Activated effector memory CD4-positive, alpha-beta T cell treated with anti-CD3 and anti-CD28 coated beads, Interleukin-2, amount 50 U/mL, for 16 hours (primary cell): Measurements from ENCODE around the gene SF3B3.

ENCODE experiments used
- DNase-seq: peaks from one replicate; pipeline ENCODE4 v3.0.0-alpha.2; 2020

SF3B3 gene

GRCh38 chr16:70523743-70524398, at the start of gene SF3B3:
SF3B3 (plus strand) TSS chr16:70523816; CDS start chr16:70526657, 2,841 bp downstream.
- peak; percentile 89 for DNase-seq

GRCh38 chr16:70474320-70475053, 49.1 kb upstream of the SF3B3 start:
- no peak for DNase-seq

GRCh38 chr16:70475054-70475871, 48.4 kb upstream of the SF3B3 start:
- no peak for DNase-seq

DNA sequence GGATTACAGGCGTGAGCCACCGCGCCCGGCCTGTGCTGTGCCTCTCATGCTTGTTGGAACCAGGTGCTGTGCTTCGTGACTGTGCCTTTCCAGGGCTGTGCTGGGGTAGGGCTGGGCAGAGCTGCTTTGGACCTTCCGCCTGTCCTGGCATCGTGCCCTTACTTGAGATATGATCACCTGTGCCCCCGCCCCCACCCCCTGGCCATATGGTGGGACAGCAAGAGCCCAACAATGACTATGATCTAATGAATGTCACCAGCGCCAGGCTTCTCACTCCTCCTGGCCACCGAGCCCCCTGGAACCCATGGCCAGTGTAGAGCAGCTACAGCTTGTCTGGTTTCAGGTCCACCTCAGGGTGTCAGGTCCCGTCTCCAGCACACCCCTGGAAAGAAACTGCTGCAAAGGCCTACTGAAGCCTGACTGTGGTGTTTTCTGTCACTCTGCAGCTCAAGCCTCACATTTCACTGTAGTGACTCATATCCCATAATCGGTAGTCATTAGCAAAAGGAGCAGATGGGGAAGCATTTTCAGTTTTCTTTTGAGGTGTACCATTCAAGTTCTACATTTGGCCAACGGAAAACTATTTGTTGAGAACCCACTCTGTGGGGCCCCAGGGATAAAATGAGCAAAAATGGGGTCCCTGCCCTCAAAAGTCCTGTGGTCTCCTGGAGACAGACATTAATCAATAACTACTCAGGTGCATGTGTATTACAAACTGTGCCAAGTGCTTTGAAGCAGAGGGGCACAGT, 47.2 kb upstream of the SF3B3 start:
- no peak for DNase-seq

DNA sequence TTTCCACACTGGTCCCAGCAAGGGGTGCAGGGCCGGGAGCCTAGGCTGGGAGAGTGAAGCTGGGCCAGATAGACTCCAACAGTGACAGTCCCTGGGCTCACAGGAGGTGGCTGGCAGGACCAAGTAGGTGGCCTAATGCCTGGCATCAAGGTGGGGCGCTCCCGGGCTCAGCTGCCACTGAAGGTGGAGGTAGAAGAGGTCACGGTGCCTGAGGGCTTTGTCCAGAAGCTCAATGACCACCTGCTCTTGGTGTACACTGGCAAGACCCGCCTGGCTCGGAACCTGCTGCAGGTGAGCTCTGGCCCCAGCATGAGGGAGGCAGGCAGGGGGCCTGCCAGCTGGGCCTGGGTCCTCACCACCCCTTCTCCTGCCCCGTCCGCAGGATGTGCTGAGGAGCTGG, 45.4 kb upstream of the SF3B3 start:
- DNase-seq: no peak

GRCh38 chr16:70478912-70479341, 44.7 kb upstream of the SF3B3 start:
- DNase-seq: no peak

DNA sequence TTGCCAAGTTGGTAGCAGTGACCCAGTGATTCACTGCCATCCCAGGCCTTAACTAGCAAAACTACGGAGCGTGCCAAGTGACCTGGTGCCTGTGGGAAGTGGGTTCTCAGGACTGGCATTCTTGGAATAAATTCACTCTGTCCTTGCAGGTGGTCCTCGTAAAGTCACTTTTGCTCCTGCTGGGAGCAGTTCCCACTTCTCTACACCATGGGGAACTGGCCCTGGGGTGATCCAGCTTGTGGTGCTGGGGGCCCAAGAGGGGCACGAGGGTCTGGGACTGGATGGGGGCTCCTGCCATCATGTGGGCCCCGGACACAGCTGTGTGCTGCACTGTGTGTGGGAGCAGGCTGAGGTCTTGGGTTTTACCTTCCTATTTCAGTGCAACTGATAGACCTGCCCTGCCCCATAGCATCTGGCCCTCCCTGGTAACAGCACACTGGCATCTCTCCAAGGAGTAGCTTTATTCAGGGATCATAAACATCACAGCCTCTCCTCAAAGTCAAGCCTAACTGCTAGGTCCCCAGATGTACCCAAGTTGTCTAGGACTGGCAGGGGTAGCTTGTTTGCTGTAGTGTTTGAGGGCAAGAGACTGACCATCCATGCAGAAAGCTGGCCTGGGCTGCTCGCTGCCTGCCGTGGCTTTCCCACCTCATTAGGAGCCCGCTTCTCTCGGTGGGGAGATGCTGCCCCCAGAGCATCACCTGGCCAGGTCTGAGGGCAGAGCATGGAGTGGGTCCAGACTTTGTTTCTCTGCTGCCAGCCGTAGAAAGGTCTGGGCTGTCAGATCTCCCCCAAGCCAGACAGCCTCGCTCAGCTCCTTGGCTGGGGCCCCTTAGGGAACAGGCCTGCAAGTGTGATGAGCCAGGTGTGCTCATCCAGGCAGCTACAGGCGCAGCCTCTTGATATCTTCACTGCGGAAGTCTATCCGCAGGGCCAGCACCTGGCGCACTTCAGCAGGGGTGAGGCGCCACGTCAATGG, 43.2 kb upstream of the SF3B3 start:
- no peak for DNase-seq

DNA sequence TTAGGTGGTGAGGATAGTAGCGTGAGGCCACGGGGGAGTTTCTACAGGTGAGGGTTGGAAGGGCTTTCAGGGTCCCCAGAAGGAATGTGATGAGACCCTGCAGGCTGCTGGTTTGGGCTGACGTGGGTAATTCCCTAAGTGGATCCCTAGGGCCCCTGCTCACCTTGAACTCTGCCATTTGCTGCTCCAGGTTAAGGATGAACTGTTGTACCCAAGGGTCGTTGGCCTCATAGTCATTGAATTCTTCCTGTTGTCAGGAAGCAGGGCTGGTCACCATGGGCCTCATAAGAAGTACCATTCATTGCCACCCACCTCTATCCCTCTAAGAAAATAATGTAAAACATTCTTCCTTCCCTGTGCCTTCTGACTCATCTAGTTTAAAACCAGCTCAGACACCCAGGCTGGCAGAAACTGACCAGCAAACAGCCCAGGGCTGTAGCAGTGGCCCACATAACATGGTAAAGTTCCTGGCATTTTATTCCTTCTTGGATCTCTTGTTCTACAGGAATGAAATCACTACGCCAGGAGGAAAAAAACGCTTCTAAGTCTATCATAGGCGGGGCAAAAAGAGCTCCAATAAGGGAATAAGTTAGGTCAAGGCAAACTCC, 41.6 kb upstream of the SF3B3 start:
- no peak for DNase-seq

DNA sequence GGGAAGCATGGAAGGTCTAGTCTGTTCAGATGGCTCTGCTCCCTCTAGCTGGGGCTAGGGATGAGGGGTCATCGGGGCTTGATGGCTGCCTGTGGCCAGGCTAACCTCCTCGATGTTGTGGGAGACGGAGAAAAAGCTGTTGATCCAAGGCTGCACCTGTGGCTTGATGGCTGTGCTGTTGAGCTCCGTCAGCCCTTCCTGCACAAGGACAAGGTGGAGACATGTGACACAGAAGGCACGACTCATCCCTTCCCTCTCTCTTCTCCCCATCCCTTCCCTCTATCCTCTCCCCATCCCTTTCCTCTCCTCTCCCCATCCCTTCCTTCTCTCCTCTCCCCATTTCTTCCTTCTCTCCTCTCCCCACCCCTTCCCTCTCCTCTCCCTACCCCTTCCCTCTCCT, 41.0 kb upstream of the SF3B3 start:
- no peak for DNase-seq

- no peak for DNase-seq
Observed at GRCh38 chr16:70483426-70483825, 40.2 kb upstream of the SF3B3 start.

DNA sequence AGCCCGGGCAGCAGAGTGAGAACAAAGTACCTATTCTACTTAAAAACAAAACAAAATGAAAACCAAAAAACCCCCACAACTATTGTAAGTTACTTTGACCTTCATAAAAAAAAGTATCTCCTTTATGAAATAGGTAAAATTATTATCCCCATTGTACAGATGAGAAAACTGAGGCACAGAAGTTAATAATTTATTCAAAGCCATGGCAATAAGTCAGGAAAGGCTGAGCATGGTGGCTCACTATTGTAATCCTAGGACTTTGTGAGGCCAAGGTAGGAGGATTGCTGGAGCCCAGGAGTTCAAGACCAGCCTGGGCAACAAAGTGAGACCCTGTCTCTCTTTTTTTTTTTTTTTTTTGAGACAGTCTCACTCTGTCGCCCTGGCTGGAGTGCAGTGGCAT, 38.7 kb upstream of the SF3B3 start:
- DNase-seq: no peak

DNA sequence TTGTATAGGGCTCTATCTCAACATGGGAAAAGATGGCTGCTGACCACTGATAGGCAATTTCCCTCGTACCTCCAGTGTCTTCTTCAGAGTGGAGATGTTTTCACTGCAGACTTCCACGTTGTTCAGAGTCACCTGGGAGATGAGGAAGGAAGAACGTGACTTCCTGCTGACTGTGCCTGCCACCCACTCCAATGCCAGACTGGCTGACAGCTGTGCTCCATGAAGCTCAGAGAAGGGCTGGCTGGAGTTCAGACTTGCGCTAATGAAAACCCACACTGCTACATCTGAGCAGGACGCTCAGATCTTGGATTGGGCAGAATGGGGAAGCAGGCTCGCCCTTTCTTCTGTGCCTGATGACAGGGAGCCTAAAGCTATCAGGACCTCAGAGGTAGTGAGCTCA, 33.4 kb upstream of the SF3B3 start:
- no peak for DNase-seq

DNA sequence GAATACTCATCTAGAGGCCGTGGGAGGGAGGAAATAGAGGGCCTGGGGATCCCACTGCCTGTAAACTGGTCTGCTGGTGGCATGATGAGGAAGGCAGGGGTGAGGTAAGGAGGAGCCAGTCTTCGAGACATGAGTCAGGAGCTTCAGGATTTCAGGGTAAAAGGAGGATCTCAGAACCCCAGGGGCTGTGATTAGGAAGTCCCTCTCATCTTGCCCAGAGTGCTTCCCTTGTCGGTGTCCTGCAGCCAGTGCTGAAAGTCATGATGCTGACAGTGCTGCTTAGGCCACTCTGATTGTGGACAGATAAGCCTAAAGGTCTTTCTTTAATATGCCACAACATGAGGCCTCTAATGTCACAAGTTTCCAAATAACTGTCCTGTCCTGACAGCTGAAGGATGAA, 29.8 kb upstream of the SF3B3 start:
- DNase-seq: no peak

GRCh38 chr16:70494202-70494770, 29.3 kb upstream of the SF3B3 start:
- DNase-seq: no peak

DNA sequence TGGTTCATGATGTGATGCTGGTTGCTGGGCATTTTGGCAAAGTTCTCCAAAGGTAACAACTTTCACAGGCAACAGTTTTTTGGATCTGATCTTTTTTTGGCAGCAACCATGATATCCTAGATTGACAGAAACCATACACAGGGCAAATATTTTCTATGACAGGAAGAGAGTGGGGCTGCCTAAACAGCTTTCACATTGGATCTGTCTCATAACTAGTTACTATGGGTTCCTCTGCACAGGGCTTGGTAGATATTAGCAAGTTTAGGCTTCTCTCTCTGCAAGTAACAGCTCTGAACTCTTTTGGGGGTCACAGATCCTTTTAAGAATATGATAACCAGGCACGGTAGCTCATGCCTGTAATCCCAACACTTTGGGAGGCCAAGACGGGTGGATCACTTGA, 28.8 kb upstream of the SF3B3 start:
- no peak for DNase-seq

GRCh38 chr16:70495425-70496182, 28.0 kb upstream of the SF3B3 start:
- DNase-seq: no peak

DNA sequence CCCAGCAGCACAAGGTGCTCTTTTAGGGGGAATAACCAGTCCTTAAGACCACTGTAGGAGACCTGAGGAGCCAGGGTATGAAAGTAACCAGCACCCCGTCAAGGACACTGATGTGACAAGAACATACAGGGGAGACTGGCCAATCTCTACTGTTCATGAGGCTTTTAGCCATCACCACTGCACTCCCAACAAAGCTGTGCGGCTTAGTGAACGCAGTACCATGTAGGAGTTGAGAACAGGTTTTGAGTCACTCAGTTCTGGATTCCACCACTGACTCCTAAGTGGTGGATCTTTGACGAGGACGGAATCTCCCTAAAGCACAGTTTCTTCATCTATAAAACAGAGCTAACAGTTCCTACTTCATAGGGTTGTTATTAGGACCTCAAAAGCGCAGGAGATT, 27.1 kb upstream of the SF3B3 start:
- no peak for DNase-seq

DNA sequence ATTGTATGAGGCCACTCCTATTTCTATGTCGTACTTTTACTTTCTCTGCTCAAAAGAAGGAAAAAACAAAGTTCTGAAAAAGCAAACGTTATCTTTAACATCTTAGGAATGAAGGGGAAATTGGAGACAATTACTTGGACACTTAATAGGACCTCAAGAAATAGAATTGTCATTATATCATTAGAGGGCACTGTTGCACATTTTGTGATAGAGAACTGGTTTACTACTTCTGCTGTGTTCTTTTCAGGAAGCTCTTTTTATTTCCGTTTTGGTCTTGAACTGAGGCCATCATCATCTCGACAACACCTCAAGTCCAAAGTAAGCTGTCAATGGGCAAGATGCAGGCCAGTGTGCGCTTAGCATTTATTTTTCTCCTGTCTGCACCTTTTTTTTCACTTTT, 14.9 kb upstream of the SF3B3 start:
- DNase-seq: peak; percentile 12

- no peak for DNase-seq
Observed at GRCh38 chr16:70510216-70510615, 13.4 kb upstream of the SF3B3 start.

DNA sequence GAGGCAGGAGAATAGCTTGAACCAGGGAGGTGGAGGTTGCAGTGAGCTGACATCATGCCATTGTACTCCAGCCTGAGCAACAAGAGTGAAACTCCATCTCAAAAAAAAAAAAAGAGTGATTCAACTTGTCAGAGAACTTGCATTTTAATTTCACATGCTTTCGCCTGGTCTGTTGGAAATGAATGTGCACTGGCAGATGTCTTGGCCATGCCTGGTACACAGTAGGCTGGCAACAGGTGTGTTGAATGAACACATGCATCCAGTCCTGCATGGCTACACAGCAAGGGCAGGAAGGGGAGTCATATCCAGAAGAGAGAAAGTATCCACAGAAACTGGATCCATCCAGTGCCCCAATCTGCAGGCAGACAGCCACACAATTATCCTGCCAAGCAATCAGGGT, 11.8 kb upstream of the SF3B3 start:
- DNase-seq: no peak
